ENCODE results near the gene TM6SF1. TPM values are rescaled to one million over a fixed set of nuclear protein-coding genes. Genes with fewer than 3 reads are reported as not detected.
A peak's percentile ranks its signal among the peaks of the same experiment; 100 is the strongest.
"Not testable (repeated sequence)": the region's sequence is repeated elsewhere in the genome, so short reads cannot be mapped to it uniquely, and the experiment has no call there.

Gene TM6SF1
- total RNA-seq, 1 experiment from 2014 or later: not detected

- H3K4me1 ChIP-seq: peaks cover 28% of the 10 kb centered on the region
- H3K36me3 Mint-ChIP-seq (ENCODE audit: insufficient read depth, unreplicated experiment): peaks cover 15% of the 10 kb centered on the region
- no peak for DNase-seq
- H3K36me3 ChIP-seq (ENCODE audit: control insufficient read depth, insufficient read depth, low read length): no peaks in the 10 kb centered on the region; the same call in 1 of the 2 replicates
- CTCF ChIA-PET: interaction anchor here (1.0 kb wide), 3 partner anchors 55 to 130 kb away, joined by 3 read pairs; no protein-coding TSS in a partner anchor
- intact Hi-C loops (cut with micrococcal nuclease; ENCODE audit: unreplicated experiment): loop anchor here (5.0 kb wide), 1 partner anchor 55 kb away; the partner anchor contains the start of gene C15orf40
- H3K9me3 ChIP-seq: no peaks in the 10 kb centered on the region
- no peak overlapping the region for H3K27ac Mint-ChIP-seq (ENCODE audit: unreplicated experiment)
- TF ChIP-seq CTCF (IDR thresholded peaks at IDR 0.05; ENCODE audit: insufficient read depth in 1 of 2, low read depth in 1 of 2, low read length in 1 of 2, severe bottlenecking in 1 of 2, unreplicated experiment in 1 of 2): no peak
- POLR2A ChIA-PET: interaction anchor here (0.5 to 1.4 kb wide), 5 partner anchors 56 to 861 kb away, joined by 3 to 5 read pairs (median 3); partner anchors contain the start of gene C15orf40
- H3K4me3 ChIP-seq (ENCODE audit: low read depth, low read length): peak overlapping the region; percentile 81
- H3K4me3 Mint-ChIP-seq (ENCODE audit: unreplicated experiment): peak overlapping the region; percentile 75
- peaks cover 10% of the 10 kb centered on the region for H3K4me1 Mint-ChIP-seq (ENCODE audit: low read depth, unreplicated experiment)
- H3K9me3 Mint-ChIP-seq (ENCODE audit: unreplicated experiment): peaks cover 8% of the 10 kb centered on the region
- H3K27me3 ChIP-seq (replicated peaks; ENCODE audit: control insufficient read depth, insufficient read depth, low read length): no peaks in the 10 kb centered on the region
- no peaks in the 10 kb centered on the region for H3K27me3 Mint-ChIP-seq (ENCODE audit: insufficient read depth, unreplicated experiment)
- no TSS peak for BruUV-seq (replicated peaks)
Observed at GRCh38 chr15:83067638-83067962, 39.8 kb upstream of the TM6SF1 start.

- H3K4me3 Mint-ChIP-seq (ENCODE audit: unreplicated experiment): peak overlapping the region; percentile 75
- POLR2A ChIA-PET: no interaction called here
- H3K27ac Mint-ChIP-seq (ENCODE audit: unreplicated experiment): no peak overlapping the region
Observed at GRCh38 chr15:83068054-83068453, 39.4 kb upstream of the TM6SF1 start.

GRCh38 chr15:83069211-83069642 lies 38.2 kb upstream of the TM6SF1 start:
- peaks cover 16% of the 10 kb centered on the region for H3K9me3 Mint-ChIP-seq (ENCODE audit: unreplicated experiment)
- H3K36me3 ChIP-seq (ENCODE audit: control insufficient read depth, insufficient read depth, low read length); H3K4me3 ChIP-seq (ENCODE audit: low read depth, low read length); H3K27me3 ChIP-seq (replicated peaks; ENCODE audit: control insufficient read depth, insufficient read depth, low read length); H3K4me1 Mint-ChIP-seq (ENCODE audit: low read depth, unreplicated experiment); H3K4me3 Mint-ChIP-seq (ENCODE audit: unreplicated experiment); H3K27ac Mint-ChIP-seq (ENCODE audit: unreplicated experiment); POLR2A ChIA-PET; H3K9me3 ChIP-seq; BruUV-seq (replicated peaks); H3K27me3 Mint-ChIP-seq (ENCODE audit: insufficient read depth, unreplicated experiment): not testable (repeated sequence)
- intact Hi-C loops (cut with micrococcal nuclease; ENCODE audit: unreplicated experiment): loop anchor here (5.0 kb wide), 1 partner anchor 57 kb away; the partner anchor contains the start of gene C15orf40
- peaks cover 16% of the 10 kb centered on the region for H3K4me1 ChIP-seq
- peaks cover 15% of the 10 kb centered on the region for H3K36me3 Mint-ChIP-seq (ENCODE audit: insufficient read depth, unreplicated experiment)
- DNase-seq: peak; percentile 35 to 55
- CTCF ChIA-PET: interaction anchor here (0.7 kb wide), 1 partner anchor 167 kb away, joined by 3 read pairs; no protein-coding TSS in a partner anchor

More at GRCh38 chr15:83068054-83068453, 39.4 kb upstream of the TM6SF1 start:
- Histone ChIP-seq H3K4me1 (peaks cover 24% of the 10 kb centered on the region), H3K9me3 (peaks cover 1% of the 10 kb centered on the region; the same call in 1 of the 2 replicates), H3K36me3 (ENCODE audit: control insufficient read depth, insufficient read depth, low read length) (no peaks in the 10 kb centered on the region; the same call in 1 of the 2 replicates), H3K4me3 (ENCODE audit: low read depth, low read length) (no peak overlapping the region), H3K27me3 (replicated peaks; ENCODE audit: control insufficient read depth, insufficient read depth, low read length) (no peaks in the 10 kb centered on the region)
- Mint-ChIP-seq H3K36me3 (ENCODE audit: insufficient read depth, unreplicated experiment) (peaks cover 15% of the 10 kb centered on the region), H3K4me1 (ENCODE audit: low read depth, unreplicated experiment) (peaks cover 10% of the 10 kb centered on the region), H3K9me3 (ENCODE audit: unreplicated experiment) (peaks cover 9% of the 10 kb centered on the region), H3K27me3 (ENCODE audit: insufficient read depth, unreplicated experiment) (no peaks in the 10 kb centered on the region)
- TF ChIP-seq CTCF (IDR thresholded peaks at IDR 0.05; ENCODE audit: insufficient read depth in 1 of 2, low read depth in 1 of 2, low read length in 1 of 2, severe bottlenecking in 1 of 2, unreplicated experiment in 1 of 2): no peak
- CTCF ChIA-PET: no interaction called here
- intact Hi-C loops (cut with micrococcal nuclease; ENCODE audit: unreplicated experiment): loop anchor here (5.0 kb wide), 1 partner anchor 56 kb away; the partner anchor contains the start of gene C15orf40
- DNase-seq: no peak
- BruUV-seq (replicated peaks): no TSS peak
